GM18505 (cell line): ENCODE data around the gene QRFPR.
"Not testable (repeated sequence)": the region's sequence is repeated elsewhere in the genome, so short reads cannot be mapped to it uniquely, and the experiment has no call there.

Experiments used
- ATAC-seq: cut with Tn5 transposase; IDR thresholded peaks from one replicate; pipeline ENCODE4 v1.9.1; 2021; ENCODE audit not compliant: unreplicated experiment
- POLR2A ChIP-seq: IDR thresholded peaks from 4 replicates; pipeline ENCODE4 v1.6.1; 2011; ENCODE audit warnings: borderline replicate concordance; ENCODE audit not compliant: insufficient read depth, insufficient read length; ENCODE audit errors: extremely low read depth

The QRFPR gene

DNA sequence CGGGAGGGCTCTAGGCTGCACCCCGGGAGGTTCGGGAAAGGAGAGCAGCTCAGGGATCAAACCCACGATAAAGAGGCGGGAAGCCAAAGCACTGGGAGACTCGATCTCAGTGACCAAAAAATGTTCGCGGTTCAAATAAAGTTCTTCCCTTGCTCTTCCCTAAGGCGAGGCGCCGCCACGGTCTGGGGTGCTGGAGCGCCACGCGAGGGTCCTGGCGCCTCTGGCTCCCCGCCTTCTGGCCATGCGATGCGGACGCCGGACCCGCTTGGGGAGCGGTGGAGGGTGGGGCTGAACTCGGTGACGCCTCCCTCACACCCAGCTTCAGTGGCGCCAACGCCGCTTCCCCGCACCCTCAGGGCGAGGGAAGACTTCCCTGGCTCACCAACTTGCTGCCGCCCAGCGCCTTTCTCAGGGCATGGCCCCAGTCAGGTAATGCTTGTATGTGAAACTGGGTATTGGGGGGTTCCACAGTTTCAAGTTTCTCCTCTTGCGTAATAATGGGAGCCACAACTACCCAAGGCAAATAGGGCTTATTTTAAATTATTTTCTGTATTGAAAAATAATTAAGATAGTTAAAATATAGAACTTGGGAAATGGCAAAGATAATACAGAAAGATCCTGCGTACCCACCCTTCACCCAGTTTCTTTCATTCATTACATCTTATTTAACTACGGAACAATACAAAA is at the start of gene QRFPR:
QRFPR (minus strand) TSS at position 243 of the 687 bp plus-strand sequence. CDS start 371 bp downstream, outside the sequence.
- no peak for TF ChIP-seq POLR2A
- ATAC-seq: no peak

DNA sequence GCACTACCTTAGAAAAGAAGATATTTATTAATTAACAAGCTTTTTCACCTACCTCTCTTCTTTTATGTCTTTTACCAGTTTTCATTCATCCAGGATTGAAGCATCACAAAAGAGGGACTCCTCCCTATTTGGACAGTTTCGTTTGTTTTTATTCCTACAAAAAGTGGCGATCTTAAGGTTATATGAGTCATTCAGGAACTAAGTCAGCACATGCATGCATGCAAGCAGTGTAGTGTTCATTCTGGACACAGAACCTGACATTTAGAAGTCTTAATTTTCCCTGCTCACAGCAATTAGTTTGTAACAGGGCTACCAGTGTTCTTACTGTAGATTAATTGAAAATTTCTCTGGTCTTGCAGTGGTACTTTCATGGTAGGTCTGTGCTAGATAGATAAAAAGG is 47.9 kb upstream of the QRFPR start:
- ATAC-seq: no peak
- no peak for TF ChIP-seq POLR2A

DNA sequence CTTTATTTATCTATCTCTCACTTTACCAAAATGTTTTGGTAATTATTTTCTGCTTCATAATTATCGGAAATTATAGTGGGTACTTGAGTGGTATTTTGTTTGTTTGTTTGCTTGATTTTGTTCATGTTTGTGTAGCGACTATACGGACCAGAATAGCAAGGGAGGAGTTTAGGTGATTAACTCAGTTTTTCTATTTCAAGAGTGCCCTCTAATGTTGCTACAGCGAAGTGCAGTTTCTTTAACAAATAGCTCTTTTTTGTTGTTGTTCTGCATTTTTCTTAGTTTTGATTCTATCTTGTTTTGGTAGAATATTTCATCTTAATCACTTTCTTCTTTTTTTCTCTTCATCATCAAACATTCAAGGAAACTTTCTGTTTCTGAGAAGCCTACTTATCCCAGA is 40.8 kb upstream of the QRFPR start:
- TF ChIP-seq POLR2A: no peak
- ATAC-seq: no peak

DNA sequence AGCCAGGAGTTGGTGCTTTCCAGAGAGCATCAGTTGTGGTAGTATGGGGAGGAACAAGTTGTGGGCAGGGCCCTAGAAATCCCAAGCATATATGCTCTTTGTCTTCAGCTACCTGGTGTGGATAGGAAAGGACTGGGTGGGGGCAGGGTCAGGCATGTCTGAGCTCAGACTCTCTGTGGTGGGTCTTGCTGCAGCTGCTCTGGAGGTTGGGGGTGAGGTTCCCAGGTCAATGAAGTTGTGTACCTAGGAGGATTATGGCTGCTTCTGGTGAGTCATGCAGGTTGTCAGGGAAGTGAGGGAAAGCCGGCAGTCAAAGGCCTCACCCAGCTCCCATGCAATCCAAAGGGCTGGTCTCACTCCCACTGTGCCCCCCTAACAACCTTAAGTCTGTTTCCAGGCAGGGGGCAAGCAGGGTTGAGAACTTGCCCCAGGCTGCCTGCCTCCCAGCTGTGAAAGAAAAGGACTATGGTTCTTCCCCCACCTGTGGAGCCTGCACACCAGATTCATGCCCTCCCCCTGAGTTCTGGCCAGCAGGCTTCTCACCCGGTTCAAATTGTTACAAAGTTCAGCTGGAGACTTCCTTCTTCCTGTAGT is 30.4 kb upstream of the QRFPR start:
- TF ChIP-seq POLR2A: no peak
- ATAC-seq: no peak

DNA sequence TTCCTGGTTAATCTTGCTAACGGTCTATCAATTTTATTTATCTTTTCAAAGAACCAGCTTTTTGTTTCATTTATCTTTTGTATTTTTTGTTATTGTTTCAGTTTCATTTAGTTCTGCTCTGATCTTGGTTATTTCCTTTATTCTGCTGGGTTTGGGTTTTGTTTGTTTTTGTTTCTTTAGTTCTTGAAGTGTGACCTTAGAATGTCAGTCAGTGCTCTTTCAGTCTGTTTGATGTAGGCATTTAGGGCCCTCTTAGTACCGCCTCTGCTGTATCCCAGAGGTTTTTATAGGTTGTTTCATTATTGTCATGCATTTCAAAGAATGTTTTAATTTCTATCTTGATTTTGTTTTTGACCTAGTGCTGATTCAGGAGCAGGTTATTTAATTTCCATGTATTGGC is 27.7 kb upstream of the QRFPR start:
- not testable (repeated sequence) for ATAC-seq

DNA sequence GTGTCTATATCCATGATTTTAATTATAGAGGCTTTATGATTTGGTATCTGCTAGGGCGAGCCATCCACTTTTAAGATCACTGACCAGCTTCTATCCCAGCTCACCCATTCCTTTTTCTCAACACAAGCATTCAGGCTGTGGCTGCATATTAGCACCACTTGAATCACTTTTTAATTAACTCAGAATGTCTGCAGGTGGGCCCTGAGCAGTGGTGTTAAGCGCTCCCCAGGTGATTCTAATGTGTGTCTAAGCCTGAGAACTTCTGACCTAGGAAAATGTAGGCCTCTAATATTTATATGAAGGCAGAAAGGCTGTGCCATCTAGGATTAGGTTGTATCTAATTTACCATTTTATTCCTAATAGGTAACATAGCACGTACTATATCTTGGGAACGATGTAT is 19.8 kb upstream of the QRFPR start:
- no peak for ATAC-seq
- no peak for TF ChIP-seq POLR2A

DNA sequence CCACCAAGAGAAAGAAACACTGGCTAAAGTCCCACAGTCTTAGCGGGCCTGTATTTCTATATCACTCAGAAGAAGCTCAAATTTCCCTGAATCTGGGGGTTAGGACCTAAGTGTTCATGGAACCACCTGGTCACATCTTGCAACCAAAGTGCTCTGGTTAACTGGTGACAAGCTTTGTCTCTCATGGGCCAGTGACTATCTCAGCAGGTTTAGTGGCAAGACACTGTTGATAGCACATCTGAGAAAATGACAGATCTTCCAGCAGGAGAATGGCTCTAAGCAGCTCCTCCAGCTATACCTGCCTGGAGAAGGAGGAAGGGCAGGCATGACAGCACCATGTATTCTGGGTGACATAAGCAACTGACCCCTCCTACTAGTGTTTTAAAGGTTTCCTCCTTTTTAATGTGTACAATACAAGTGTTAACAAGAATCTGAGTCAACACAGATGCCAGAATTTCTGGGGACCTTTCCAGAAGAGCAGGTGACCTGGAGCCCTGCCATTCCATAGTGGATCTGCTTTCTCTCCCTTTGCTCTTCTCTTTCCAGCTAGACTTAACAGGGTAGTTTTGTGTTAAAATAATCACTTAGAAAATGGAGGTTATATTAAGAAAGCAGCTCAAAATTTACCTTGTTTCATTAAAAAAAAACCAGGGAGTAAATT is 17.3 kb upstream of the QRFPR start:
- ATAC-seq: no peak
- TF ChIP-seq POLR2A: no peak

DNA sequence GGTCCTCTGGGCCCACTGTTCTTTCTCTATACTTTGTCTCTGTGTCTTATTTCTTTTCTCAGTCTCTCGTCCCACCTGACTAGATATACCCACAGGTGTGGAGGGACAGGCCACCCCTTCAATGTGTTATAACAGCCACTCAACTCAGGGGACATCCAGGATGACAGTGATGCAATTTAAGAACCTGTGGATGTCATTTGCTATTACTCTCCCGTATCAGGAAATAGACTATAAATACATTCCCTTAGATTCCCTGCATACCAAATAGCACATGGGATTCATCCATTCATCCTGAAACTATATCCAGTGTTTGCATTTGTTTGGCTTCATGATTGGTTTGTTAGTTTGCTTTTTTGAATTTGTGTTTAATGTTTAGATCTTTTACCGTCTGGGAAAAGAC is 16.6 kb upstream of the QRFPR start:
- ATAC-seq: no peak
- TF ChIP-seq POLR2A: no peak

DNA sequence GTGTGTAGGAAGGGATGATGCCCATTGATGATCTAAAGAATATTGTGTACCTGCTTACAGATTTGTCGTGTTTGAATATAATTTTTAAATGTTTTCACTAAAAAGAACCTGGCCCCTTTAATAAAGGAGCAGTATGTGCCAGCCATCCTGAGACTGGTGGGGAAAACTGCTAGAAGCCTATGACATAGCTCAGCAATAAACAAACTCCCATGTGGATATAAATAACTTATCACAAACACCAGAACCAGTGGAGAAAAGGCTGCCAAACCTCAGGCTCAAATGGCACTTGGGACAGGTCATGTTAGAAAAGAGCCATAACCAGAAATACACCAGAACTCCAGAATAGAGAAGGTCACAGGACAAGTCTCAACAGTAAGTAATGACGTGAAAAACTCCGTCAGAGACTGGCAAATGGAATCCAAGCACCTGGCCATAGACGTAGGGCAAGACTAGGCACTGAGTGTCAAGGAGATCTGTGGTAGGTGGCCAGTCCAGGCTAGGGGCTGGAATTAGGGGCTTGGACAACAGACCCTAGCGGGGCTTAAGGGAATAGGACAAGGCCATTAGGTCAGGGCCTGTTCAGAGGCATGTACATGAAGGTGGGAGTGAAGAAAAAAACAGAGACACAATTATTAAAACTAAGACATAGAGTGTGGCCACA is 11.7 kb upstream of the QRFPR start:
- TF ChIP-seq POLR2A: no peak
- no peak for ATAC-seq

DNA sequence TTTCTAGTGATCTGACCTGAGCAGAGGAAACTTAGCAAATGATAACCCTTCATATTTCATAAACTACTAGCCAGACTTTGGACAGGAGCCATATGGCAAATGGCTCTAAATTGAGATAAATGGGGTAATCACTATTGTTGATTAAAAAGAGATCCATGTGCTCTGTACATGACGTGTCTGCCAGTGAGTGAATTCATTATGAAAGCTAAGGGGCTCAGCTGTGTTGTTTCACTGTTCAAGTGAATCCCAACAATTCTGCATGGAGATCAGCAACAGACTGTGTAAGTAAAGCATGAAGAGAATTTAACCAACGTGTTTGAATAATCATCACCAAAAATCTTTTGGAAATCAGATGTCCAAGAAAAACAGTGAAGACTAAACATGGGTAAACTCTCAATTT is 9.5 kb upstream of the QRFPR start:
- no peak for ATAC-seq

DNA sequence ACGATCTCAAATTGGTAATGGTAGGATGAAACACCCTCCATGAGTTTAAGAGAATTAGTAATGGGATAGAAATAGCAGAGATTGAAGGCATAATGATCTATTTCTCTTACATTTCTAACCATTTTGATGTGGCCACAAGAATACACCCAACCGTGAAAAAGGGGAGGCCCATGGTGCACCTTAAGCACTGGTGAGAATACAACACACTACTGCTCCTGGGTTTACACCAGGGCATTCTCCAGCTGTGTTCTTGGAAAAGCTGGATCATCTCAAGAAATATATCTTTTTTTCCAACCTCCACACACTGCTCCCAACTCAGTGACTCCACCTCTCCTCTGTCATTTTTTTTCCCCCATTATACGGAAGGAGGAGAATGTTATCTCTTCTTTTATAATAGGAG is 1.5 kb downstream of the QRFPR start:
- no peak for TF ChIP-seq POLR2A
- ATAC-seq: no peak

More for the DNA sequence above, 9.5 kb upstream of the QRFPR start:
- TF ChIP-seq POLR2A: no peak

DNA sequence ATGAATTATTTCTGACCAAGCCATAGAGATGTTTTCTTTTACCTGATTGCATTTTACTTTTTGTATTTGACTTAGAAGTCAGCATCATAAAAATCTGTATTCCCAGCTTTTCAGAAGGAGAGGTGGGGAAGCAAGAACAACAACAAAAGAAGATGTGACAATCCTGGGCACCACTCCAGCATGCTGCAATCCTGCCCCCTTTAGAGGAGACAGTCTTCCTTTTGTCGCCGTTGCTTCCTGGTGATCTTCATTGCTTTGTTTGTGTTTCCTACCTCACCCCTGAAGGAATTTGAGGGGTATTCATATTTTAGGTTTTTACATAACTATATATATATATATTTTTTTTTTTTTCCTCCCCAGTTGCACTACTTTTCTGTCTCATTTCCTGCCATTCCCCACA is 3.7 kb downstream of the QRFPR start:
- ATAC-seq: no peak
- TF ChIP-seq POLR2A: no peak

DNA sequence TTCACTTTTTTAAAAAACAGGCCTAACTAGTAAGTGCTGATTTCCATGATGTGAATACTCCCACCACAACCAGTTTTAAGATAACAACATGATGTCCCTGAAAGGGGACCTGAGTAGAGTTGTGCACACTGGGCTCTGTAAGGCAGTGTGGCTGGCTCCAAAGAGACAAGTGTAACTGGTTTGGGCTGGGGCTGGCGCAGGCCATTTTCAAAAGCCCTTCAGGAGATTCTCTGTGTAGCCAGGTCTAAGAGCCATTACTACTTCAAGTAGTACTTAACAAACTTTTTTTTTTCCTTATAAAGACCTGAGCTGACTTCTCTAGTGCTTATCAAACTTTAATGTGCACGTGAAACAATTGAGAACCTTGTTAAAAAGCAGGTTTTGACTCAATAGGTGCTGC is 4.3 kb downstream of the QRFPR start:
- TF ChIP-seq POLR2A: no peak
- ATAC-seq: no peak

DNA sequence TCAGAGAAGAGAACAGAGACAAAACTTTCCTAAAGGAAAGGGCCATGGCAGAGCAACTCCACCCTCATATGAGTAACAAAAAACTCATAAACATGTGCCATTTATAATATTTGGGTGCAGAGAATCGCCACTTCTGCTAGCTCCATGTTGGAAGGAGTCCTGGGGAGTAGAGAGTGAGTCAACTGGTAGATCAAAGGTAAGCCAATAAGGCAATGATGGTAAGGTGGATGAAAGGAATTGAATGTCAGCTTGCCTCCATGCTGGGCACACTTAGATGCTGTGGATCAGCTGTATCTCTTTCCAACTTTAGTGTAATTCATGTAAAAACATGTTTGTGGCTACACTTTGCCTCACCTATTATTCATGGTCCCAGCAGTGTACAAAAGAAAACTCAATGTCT is 4.7 kb downstream of the QRFPR start:
- TF ChIP-seq POLR2A: no peak
- no peak for ATAC-seq

DNA sequence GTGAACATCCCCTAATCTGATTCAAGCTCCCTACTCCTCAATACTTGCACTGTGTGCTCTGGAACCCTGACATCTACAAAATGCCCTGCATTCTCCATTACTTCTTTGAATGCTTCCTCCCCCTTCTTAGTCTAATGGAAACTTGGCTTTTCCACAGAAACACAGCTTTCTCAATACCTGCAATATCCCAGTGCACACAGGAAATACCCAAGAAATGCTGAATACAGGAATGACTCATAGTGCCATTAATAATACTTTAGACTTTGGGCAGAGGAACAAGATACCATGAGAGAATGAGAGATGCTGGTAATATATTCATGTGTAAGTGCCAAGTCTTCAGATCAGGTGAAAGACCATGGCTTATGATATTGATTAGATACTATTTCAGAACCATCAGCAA is 5.6 kb downstream of the QRFPR start:
- no peak for TF ChIP-seq POLR2A
- ATAC-seq: no peak

DNA sequence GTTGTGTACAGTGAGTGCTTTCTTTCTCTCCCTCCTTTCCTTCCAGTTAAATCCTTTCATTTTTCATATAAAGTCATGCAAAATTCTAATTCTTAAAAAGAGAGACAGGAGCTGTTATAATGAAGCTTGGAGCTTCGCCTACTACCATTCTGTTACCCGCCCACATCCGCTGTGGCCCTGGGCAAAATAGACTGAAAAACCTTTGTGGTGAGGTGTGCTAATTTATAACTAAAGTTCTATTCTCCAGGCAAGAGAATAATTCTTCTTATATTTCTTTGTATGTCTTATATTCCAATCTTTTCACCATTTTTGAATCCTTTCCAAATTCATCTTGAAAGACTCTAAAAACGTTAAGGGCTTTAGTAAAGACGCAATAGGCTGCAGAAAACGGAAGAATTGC is 7.0 kb downstream of the QRFPR start:
- TF ChIP-seq POLR2A: no peak
- ATAC-seq: no peak
